Endothelial cell (in vitro differentiated cells): ENCODE data around the gene TOM1L2. TPM values are rescaled to one million over a fixed set of nuclear protein-coding genes. Genes with fewer than 3 reads are reported as not detected.

Experiments
- DNase-seq: peaks from one replicate; pipeline ENCODE4 v3.0.0; 2021; ENCODE audit warnings: low spot score
- H3K27ac Mint-ChIP-seq: one replicate; pipeline ENCODE4 v1.8.0; 2021; ENCODE audit warnings: mixed read lengths, inconsistent platforms; ENCODE audit not compliant: unreplicated experiment
- H3K27me3 Mint-ChIP-seq: one replicate; pipeline ENCODE4 v1.8.0; 2021; ENCODE audit warnings: mild to moderate bottlenecking, moderate library complexity, mixed read lengths, inconsistent platforms; ENCODE audit not compliant: unreplicated experiment
- H3K36me3 Mint-ChIP-seq: one replicate; pipeline ENCODE4 v1.8.0; 2021; ENCODE audit warnings: mild to moderate bottlenecking, low read depth, mixed read lengths, inconsistent platforms; ENCODE audit not compliant: unreplicated experiment
- H3K4me1 Mint-ChIP-seq: one replicate; pipeline ENCODE4 v1.8.0; 2021; ENCODE audit warnings: mild to moderate bottlenecking, mixed read lengths, inconsistent platforms; ENCODE audit not compliant: unreplicated experiment
- H3K4me3 Mint-ChIP-seq: one replicate; pipeline ENCODE4 v1.8.0; 2021; ENCODE audit warnings: mild to moderate bottlenecking, mixed read lengths, inconsistent platforms; ENCODE audit not compliant: unreplicated experiment
- H3K9me3 Mint-ChIP-seq: one replicate; pipeline ENCODE4 v1.8.0; 2021; ENCODE audit warnings: mixed read lengths, inconsistent platforms; ENCODE audit not compliant: unreplicated experiment
- total RNA-seq: library from RNA; stranded (reverse); fragmentation: NEBNext Ultra II Directional; extraction: Animal tissue kit (Norgen Biotek cat#: 25700); gene quantifications from one replicate; pipeline ENCODE4 v1.2.1, GENCODE V29; 2021; ENCODE audit not compliant: unreplicated experiment
- TF ChIP-seq, protein P1 (sequence below): fragments of 200-600 bp; sonication (generic); IDR thresholded peaks from one replicate; pipeline ENCODE4 v1.5.0; 2021; ENCODE audit warnings: antibody characterized with exemption; ENCODE audit not compliant: unreplicated experiment

The TOM1L2 gene
- total RNA-seq, 1 donor from 2014 or later: 26.9 TPM

DNA sequence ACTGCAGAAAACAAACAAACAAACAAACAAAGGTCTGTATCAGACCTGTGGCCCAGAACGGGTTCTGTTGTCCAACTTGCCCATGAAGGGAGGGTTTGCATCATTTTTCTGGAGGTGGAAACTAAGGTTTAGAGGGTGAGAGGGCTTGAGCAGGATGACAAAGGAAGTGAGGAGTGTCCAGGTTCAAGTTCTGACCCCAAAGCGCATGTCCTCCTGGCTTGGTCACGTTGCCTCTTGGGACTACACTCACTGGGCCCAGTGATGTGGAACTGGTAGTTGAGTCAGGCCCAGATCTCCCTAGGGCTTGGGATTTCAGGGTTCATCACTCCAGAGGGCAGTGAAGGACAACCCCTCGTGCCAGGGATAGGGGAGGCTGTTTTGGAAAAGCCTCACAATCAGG lies 137.2 kb downstream of the TOM1L2 start:
- Mint-ChIP-seq H3K4me3 (peak overlapping the region; percentile 85), H3K36me3 (peaks cover 16% of the 10 kb centered on the region)

DNA sequence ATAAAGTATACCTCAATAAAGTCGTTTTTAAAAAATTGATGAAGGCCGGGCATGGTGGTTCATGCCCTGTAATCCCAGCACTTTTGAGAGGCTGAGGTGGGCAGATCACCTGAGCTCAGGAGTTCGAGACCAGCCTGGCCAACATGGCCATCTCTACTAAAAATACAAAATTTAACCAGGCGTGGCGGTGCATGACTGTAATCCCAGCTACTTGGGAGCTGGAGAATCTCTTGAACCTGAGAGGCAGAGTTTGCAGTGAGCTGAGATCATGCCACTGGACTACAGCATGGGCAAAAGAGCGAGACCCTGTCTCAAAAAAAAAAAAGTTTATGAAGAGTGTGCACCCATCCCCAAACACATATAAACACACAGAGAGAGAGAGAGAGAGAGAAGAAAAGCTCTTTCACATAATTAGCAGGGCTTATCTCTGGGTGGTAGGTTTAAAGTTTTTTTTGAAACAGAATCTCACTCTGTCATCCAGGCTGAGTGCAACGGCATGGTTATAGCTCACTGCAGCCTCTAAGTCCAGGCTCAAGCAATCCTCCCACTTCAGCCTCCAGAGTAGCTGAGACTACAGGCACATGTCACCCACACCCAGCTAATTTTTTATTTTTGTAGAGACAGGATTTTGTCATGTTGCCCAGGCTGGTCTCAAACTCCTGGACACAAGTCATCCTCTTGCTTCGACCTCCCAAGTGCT lies 138.4 kb downstream of the TOM1L2 start:
- peaks cover 55% of the 10 kb centered on the region for H3K4me1 Mint-ChIP-seq
- H3K36me3 Mint-ChIP-seq: peaks cover 13% of the 10 kb centered on the region
- TF ChIP-seq, protein P1, sequence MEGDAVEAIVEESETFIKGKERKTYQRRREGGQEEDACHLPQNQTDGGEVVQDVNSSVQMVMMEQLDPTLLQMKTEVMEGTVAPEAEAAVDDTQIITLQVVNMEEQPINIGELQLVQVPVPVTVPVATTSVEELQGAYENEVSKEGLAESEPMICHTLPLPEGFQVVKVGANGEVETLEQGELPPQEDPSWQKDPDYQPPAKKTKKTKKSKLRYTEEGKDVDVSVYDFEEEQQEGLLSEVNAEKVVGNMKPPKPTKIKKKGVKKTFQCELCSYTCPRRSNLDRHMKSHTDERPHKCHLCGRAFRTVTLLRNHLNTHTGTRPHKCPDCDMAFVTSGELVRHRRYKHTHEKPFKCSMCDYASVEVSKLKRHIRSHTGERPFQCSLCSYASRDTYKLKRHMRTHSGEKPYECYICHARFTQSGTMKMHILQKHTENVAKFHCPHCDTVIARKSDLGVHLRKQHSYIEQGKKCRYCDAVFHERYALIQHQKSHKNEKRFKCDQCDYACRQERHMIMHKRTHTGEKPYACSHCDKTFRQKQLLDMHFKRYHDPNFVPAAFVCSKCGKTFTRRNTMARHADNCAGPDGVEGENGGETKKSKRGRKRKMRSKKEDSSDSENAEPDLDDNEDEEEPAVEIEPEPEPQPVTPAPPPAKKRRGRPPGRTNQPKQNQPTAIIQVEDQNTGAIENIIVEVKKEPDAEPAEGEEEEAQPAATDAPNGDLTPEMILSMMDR: no peak
- H3K9me3 Mint-ChIP-seq: no peaks in the 10 kb centered on the region
- peak overlapping the region; percentile 58 for H3K27ac Mint-ChIP-seq
- H3K4me3 Mint-ChIP-seq: no peak overlapping the region
- no peak for DNase-seq
- H3K27me3 Mint-ChIP-seq: peaks cover 22% of the 10 kb centered on the region

More for the DNA sequence above, 137.2 kb downstream of the TOM1L2 start:
- H3K9me3 Mint-ChIP-seq: no peaks in the 10 kb centered on the region
- no peak for DNase-seq
- H3K27ac Mint-ChIP-seq: peak overlapping the region; percentile 77
- H3K27me3 Mint-ChIP-seq: peaks cover 31% of the 10 kb centered on the region
- TF ChIP-seq, protein P1: no peak
- H3K4me1 Mint-ChIP-seq: peaks cover 59% of the 10 kb centered on the region

DNA sequence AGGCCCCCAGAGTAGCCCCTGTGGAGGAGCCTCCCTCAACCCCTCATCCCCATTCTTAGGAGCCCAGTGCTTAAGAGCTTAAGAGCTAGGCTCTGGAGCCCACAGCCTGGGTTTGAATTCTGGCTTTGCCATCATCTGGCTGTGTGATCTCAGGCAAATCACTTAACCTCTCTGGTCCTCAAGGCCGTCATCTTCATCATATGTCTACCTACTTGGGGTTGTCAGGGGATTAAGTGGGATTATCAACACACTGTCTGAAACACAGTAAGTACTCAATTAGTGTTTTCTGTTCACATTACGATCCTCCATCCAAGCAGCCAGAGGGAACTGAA lies 140.2 kb downstream of the TOM1L2 start:
- peaks cover 46% of the 10 kb centered on the region for H3K4me1 Mint-ChIP-seq
- H3K27me3 Mint-ChIP-seq: peaks cover 12% of the 10 kb centered on the region
- TF ChIP-seq, protein P1: no peak
- no peak overlapping the region for H3K4me3 Mint-ChIP-seq
- no peak overlapping the region for H3K27ac Mint-ChIP-seq
- H3K9me3 Mint-ChIP-seq: no peaks in the 10 kb centered on the region
- peaks cover 15% of the 10 kb centered on the region for H3K36me3 Mint-ChIP-seq
- DNase-seq: no peak

GRCh38 chr17:17831208-17832031 lies 140.8 kb downstream of the TOM1L2 start:
- no peak overlapping the region for H3K27ac Mint-ChIP-seq
- TF ChIP-seq, protein P1: no peak
- H3K4me3 Mint-ChIP-seq: peak overlapping the region; percentile 11
- H3K36me3 Mint-ChIP-seq: peaks cover 15% of the 10 kb centered on the region
- peaks cover 50% of the 10 kb centered on the region for H3K4me1 Mint-ChIP-seq
- no peaks in the 10 kb centered on the region for H3K9me3 Mint-ChIP-seq
- no peak for DNase-seq
- peaks cover 15% of the 10 kb centered on the region for H3K27me3 Mint-ChIP-seq

DNA sequence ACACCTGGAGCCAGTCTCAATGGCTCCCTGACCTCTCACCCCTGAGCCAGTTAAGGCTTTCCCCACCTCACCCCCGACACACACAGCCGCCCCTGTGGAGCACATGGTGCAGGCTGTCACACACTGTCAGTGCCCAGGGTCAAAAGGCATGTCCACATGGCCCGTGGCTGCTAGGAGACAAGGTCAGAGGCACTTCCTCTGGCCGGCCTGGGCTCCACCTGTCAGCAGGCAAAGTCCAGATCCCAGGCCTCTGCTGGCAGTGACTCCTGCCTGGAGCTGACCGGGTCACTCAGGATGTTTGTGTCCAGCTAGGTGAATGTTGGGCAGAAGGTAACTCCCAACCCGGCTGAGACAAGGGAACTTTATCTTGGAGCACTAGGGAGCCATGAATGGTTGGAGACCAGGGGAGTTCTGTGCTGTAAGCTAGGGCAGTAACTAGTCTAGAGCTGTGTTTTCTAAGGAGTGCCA lies 141.4 kb downstream of the TOM1L2 start:
- Mint-ChIP-seq H3K27me3 (peaks cover 12% of the 10 kb centered on the region), H3K27ac (no peak overlapping the region)

More for the DNA sequence above, 141.4 kb downstream of the TOM1L2 start:
- no peaks in the 10 kb centered on the region for H3K9me3 Mint-ChIP-seq
- DNase-seq: no peak
- peaks cover 54% of the 10 kb centered on the region for H3K4me1 Mint-ChIP-seq
- H3K36me3 Mint-ChIP-seq: peaks cover 13% of the 10 kb centered on the region
- H3K4me3 Mint-ChIP-seq: no peak overlapping the region
- TF ChIP-seq, protein P1: no peak
